Measurements from ENCODE around the gene PMM2. TPM values are rescaled to one million over a fixed set of nuclear protein-coding genes. Genes with fewer than 3 reads are reported as not detected.

The PMM2 gene
- total and polyA plus RNA-seq, 2 donors (not counting 1 experiment from before 2014, with no cell fraction given), result 15.8 to 47.5 TPM

DNA sequence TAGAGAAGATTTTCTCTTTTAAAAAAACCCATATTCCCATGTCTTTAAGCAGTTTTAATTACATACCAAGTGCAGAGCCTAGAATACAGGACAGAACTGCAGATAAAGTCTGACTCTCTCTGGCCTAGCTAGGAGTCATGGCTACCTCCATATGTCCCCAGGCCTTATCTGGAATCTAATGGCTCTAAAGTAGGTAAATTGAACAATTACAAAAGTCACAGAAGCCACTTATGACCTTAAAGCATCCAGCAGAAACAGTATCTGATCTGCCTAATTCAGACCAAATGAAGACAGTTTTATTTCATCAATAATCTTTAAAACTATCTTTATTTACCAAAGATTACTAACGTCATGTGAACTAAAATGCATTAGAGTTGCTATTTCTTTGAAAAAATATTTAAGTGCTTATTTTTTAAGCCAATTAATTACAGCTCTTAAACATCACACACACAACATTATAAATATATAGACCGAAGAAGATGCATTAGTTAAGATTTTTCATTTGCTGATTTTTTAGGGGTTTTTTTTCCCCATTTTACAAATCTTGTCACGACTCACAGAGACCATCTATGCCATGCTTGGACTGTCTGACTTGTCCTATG, 28.7 kb downstream of the PMM2 start:
- TF ChIP-seq EZH2 (IDR thresholded peaks at IDR 0.05; ENCODE audit: borderline replicate concordance, insufficient read depth, low read depth, low read length, poor library complexity, severe bottlenecking) (no peak), CTCF (IDR thresholded peaks at IDR 0.05) (no peak)
- Histone ChIP-seq H3K4me2 (replicated peaks; ENCODE audit: low read depth, low read length, poor library complexity, severe bottlenecking) (no peak overlapping the region), H3K27ac (ENCODE audit: low read length in 2 of 2) (no peak overlapping the region), H3K4me1 (ENCODE audit: control insufficient read depth in 2 of 2, insufficient read depth in 2 of 2, low read length in 2 of 2) (peaks cover 0 to under 1% of the 10 kb centered on the region in 2 donors), H2AFZ (ENCODE audit: insufficient read depth, low read depth, low read length, poor library complexity, severe bottlenecking) (no peak overlapping the region), H3K36me3 (replicated peaks in 1 of 2; ENCODE audit: control extremely low read depth in 1 of 2, control insufficient read depth in 1 of 2, extremely low read depth in 1 of 2, insufficient read depth in 2 of 2, low read length in 1 of 2) (peaks cover 2 to 23% of the 10 kb centered on the region in 2 experiments), H3K4me3 (ENCODE audit: control extremely low read depth in 1 of 5, extremely low read depth in 1 of 5, insufficient read depth in 1 of 5, low read depth in 2 of 5, low read length in 4 of 5) (no peak overlapping the region), H3K27me3 (replicated peaks in 1 of 4; ENCODE audit: control extremely low read depth in 1 of 4, control insufficient read depth in 3 of 4, insufficient read depth in 4 of 4, low read length in 3 of 4) (no peaks in the 10 kb centered on the region), H3K9ac (ENCODE audit: low read length) (no peak overlapping the region), H3K79me2 (ENCODE audit: control insufficient read depth, insufficient read depth, low read length) (peaks cover 15% of the 10 kb centered on the region), H4K20me1 (ENCODE audit: control insufficient read depth, insufficient read depth, low read length, poor library complexity, severe bottlenecking) (no peaks in the 10 kb centered on the region), H3K9me3 (ENCODE audit: control extremely low read depth in 1 of 3, control insufficient read depth in 2 of 3, insufficient read depth in 1 of 3, low read length in 2 of 3) (no peaks in the 10 kb centered on the region)
- no peaks in the 10 kb centered on the region for H3K9me3 Mint-ChIP-seq (ENCODE audit: insufficient read depth)
- no peak for ATAC-seq (ENCODE audit: low read depth)
- WGBS (ENCODE audit: insufficient coverage), result no CpG with 5 or more reads among the region's 3 CpGs
- no peak overlapping the region for H3K27ac Mint-ChIP-seq
- no peaks in the 10 kb centered on the region for H3K27me3 Mint-ChIP-seq
- ChIA-PET POLR2A (no interaction called here), CTCF (interaction anchor here (1.1 kb wide), 1 partner anchor 16 kb away, joined by 3 read pairs; no protein-coding TSS in a partner anchor)
- H3K4me1 Mint-ChIP-seq, result peaks cover 10% of the 10 kb centered on the region
- DNase-seq, result no peak
- intact Hi-C loops (cut with micrococcal nuclease), result no loop called here
- H3K4me3 Mint-ChIP-seq, result no peak overlapping the region

DNA sequence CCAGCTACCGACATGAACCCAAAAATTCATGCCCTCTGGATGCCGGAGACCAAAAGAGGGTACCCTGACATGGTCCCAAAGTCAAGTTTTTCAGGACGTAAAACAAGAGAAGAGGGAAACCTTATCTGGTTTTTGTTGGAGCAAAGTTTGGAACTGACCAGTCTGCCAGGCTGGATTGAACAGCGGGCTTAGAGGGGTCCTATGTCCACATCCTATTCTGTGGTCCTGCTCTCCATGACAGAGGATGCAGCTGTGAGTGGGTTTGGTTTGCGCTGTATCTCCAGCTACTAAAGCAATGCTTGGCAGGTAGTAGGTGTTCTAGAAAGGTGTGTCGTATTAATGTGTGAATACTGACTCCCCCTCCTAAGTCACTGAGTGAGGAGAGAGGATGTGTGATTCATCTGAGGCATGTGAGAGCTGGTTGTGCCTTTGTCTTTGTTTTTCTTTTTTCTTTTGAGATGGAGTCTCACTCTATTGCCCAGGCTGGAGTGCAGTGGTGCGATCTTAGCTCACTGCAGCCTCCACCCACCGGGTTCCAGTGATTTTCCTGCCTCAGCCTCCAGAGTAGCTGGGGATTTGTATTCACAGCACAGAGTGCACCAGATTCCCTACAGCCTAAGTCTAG, 31.0 kb downstream of the PMM2 start:
- no peak overlapping the region for H3K4me2 ChIP-seq (replicated peaks; ENCODE audit: low read depth, low read length, poor library complexity, severe bottlenecking)
- H3K4me1 ChIP-seq (ENCODE audit: control insufficient read depth in 2 of 2, insufficient read depth in 2 of 2, low read length in 2 of 2), result peaks cover 0 to 6% of the 10 kb centered on the region in 2 donors
- H3K27me3 ChIP-seq (replicated peaks in 1 of 4; ENCODE audit: control extremely low read depth in 1 of 4, control insufficient read depth in 3 of 4, insufficient read depth in 4 of 4, low read length in 3 of 4), result no peaks in the 10 kb centered on the region
- no peaks in the 10 kb centered on the region for H3K9me3 ChIP-seq (ENCODE audit: control extremely low read depth in 1 of 3, control insufficient read depth in 2 of 3, insufficient read depth in 1 of 3, low read length in 2 of 3)
- peaks cover 26% of the 10 kb centered on the region for H3K79me2 ChIP-seq (ENCODE audit: control insufficient read depth, insufficient read depth, low read length)
- peaks cover 2 to 24% of the 10 kb centered on the region in 2 experiments for H3K36me3 ChIP-seq (replicated peaks in 1 of 2; ENCODE audit: control extremely low read depth in 1 of 2, control insufficient read depth in 1 of 2, extremely low read depth in 1 of 2, insufficient read depth in 2 of 2, low read length in 1 of 2)
- ATAC-seq (ENCODE audit: low read depth) (no peak), DNase-seq (no peak)
- H3K4me3 ChIP-seq (ENCODE audit: control extremely low read depth in 1 of 5, extremely low read depth in 1 of 5, insufficient read depth in 1 of 5, low read depth in 2 of 5, low read length in 4 of 5), result no peak overlapping the region
- Mint-ChIP-seq H3K27ac (no peak overlapping the region), H3K27me3 (no peaks in the 10 kb centered on the region), H3K4me3 (no peak overlapping the region), H3K9me3 (ENCODE audit: insufficient read depth) (no peaks in the 10 kb centered on the region), H3K4me1 (peaks cover 11% of the 10 kb centered on the region)
- H4K20me1 ChIP-seq (ENCODE audit: control insufficient read depth, insufficient read depth, low read length, poor library complexity, severe bottlenecking), result peaks cover 14% of the 10 kb centered on the region
- H3K9ac ChIP-seq (ENCODE audit: low read length), result no peak overlapping the region
- ChIA-PET POLR2A (no interaction called here), CTCF (interaction anchor here (1.8 kb wide), 1 partner anchor 52 kb away, joined by 4 read pairs; no protein-coding TSS in a partner anchor)
- no peak overlapping the region for H2AFZ ChIP-seq (ENCODE audit: insufficient read depth, low read depth, low read length, poor library complexity, severe bottlenecking)
- no peak overlapping the region for H3K27ac ChIP-seq (ENCODE audit: low read length in 2 of 2)
- intact Hi-C loops (cut with micrococcal nuclease), result no loop called here
- WGBS (ENCODE audit: insufficient coverage), result 97% methylated on average over 3 of the region's 8 CpGs
- no peak for TF ChIP-seq CTCF (IDR thresholded peaks at IDR 0.05)
- TF ChIP-seq EZH2 (IDR thresholded peaks at IDR 0.05; ENCODE audit: borderline replicate concordance, insufficient read depth, low read depth, low read length, poor library complexity, severe bottlenecking), result no peak

Measured in B cell (primary cell).